Measurements from ENCODE around the gene RIC8A.
"Not testable (repeated sequence)": the region's sequence is repeated elsewhere in the genome, so short reads cannot be mapped to it uniquely, and the experiment has no call there.

The RIC8A gene

DNA sequence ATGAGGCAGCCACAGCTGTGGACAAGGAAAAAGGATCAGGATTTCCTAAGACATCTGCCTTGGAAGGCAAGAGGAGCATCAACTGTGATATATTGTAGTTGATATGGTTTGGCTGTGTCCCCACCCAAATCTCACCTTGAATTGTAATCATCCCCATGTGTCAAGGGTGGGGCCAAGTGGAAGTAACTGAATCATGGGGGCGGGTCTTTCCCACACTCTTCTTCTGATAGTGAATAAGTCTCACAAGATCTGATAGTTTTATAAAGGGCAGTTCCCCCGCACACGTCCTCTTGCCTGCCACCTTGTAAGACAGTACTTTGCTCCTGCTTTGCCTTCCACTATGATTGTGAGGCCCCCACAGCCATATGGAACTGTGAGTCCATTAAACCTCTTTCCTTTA lies 10.2 kb downstream of the RIC8A start:
- DNase-seq (ENCODE audit: low spot score) (no peak), FAIRE-seq (no peak)

DNA sequence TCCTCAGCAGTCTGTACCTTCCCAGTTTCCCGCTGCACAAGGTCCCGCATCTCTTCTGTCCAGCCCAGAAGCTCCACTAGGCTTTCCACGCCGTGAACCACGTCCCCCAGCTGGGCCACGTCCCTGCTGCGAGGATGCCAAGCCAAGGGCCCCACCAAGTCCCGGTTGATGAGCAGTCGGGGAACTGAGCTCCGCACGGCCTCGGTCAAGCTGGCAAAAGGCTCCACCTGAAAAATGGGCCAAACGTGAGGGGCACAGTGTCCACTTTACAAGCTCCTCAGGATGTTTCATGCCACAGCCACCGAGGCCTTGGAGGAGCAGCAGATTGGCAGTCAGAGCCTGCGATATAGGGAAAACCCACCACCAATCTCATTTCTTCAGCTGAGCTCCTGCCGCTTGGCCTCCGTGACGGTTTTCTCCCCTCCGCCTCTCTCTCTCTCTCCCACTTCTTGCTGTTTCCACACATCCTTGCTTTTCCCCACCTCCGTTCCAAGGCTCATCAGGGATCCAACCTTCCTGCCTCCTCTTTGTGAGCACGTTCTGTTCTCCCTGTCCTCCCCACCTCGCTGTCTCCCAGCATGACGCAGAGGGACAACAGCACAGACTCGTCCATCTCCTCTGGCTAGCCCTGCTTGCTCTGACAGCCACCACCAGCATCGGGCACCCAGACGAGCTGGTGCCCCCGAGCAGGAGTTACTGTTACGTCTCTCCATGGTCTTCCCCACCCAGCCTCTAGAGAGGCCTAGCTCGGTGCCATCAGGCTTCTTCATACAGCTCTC lies 11.5 kb downstream of the RIC8A start:
- FAIRE-seq (no peak), DNase-seq (ENCODE audit: low spot score) (no peak)

DNA sequence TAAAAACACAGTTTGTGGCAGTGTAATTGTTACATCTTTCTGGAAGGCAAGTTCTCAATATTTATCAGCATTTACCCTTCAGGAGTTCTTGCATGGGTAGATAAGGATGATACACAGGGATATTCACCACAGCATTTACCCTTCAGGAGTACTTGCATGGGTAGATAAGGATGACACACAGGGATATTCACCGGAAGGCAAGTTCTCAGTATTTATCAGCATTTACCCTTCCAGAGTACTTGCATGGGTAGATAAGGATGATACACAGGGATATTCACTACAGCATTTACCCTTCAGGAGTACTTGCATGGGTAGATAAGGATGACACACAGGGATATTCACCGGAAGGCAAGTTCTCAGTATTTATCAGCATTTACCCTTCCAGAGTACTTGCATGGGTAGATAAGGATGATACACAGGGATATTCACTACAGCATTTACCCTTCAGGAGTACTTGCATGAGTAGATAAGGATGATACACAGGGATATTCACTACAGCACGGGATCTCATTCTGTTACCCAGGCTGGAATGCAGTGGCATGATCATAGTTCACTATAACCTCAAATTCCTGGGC lies 13.2 kb downstream of the RIC8A start:
- not testable (repeated sequence) for FAIRE-seq; DNase-seq (ENCODE audit: low spot score)

DNA sequence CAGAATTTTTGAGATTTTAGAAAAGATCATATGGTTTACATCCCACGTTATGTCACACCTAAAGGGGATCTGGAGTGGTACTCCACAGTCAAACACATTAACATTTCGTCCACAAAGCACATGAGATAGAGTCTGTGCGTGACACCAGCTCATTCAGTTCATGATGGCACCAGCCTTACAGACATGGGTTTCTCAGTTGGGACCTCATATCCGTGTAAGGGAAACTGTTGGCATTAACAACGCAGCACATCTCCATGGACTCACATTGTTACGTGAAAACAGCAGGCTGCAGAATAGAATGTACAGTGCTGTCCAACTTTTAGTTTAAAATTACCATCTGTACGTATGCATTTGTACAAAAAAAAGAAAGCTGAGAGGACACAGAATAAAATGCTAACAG lies 14.0 kb downstream of the RIC8A start:
- DNase-seq (ENCODE audit: low spot score) (no peak), FAIRE-seq (no peak)

DNA sequence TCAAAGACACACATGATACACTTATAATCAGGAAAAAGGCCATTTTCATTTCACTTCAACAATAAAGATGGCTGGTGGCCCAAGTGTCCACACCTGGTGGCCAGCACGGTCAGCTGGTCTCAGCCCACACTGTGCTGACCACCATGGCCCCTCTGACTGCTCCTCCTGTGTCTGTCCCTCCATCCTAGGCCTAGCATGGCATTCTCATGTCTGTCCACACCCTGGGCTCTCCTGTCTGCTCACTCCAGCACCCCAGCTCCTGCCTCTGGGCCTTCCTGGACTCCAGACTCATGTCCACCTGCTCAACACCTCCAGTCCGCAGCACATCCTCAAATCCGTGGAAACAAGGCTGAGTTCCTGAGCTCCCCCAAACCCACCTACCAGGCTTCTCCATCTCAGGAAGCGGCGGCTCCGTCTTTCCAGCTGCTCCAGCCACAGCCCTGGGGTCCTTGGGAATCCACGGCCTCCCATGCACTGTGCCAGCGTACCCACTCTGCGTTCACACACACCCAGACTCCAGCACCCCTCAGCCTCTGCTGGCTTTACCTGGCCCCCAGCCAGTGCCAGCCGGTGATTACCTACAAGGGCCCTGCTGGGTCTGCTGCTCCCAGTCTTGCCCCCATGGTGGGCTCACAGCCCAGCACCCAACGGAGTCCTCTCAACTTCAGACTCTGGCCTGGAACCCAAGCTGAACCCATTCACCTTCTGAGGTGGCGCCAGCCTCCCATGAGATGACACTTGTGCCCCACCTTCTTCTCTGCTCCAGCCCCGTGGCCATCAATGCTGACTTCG lies 14.7 kb downstream of the RIC8A start:
- DNase-seq (ENCODE audit: low spot score), result no peak
- no peak for FAIRE-seq

DNA sequence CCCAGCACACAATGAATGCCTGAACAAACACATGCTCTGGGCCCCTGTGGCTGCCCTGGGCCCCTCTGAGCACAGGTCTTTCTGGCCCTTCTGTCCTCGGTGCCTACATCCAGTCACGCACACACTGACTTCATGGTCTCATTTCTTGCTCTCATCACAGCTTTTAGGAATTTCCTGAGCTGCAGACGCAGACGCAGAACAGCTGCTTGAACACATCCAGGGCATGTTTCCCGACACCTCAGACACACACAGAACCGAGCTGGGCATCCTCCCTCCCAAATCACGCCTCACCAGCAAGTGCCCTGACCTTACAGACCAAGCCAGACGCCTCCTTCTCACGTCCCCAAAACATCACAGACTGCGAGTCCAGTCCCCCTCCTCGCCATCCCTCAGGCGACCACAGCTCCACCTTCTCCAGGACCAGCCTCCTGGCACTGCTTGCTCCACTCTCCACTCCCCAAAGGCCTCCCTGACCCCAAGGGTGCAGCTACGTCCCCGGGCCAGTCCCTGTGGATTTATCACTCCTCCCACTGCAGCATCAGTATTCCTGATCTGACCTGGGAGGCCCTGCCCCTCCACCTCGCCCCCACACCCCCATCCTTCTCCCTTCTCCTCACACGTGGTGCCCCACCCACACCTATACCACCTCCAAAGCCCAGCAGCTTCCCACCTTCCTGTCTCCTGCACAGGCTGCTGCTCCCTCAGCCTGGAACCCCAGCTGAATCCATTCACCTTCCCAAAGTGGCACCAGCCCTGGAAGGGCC lies 15.7 kb downstream of the RIC8A start:
- FAIRE-seq (no peak), DNase-seq (ENCODE audit: low spot score) (no peak)

DNA sequence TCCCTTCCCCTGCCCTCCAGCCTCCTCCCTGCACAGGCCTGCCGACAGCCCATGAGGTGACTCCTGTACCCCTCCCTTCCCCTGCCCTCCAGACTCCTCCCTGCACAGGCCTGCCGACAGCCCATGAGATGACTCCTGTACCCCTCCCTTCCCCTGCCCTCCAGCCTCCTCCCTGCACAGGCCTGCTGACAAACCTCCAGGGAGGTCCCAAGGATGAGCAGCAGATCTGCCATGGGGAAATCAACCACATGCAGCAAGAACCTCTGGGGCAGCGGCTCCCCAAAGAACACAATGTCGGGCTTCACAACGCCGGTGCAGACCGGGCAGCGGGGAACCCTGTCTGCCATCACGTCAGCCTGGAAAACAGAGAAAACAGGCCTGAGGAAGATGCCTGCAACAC lies 16.4 kb downstream of the RIC8A start:
- DNase-seq (ENCODE audit: low spot score) (no peak), FAIRE-seq (no peak)

DNA sequence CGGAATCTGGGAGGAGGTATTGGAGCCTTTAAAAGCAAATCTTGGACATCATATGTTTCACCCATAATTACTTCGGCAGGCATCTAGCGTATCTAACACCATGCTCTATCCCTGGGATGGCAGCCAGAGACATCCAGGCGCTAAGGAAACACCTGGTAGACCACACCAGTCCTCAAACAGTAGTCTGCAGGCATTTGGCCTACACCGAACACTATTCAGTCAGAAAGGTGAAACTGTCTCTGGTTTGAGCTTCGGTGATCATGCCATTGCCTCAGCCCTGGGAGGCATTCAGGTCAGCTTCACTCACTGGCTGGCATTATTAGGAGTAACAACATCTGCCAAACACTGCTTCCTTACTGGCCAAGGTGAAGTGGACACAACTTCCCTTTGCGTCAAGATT lies 16.9 kb downstream of the RIC8A start:
- no peak for DNase-seq (ENCODE audit: low spot score)
- FAIRE-seq, result no peak

DNA sequence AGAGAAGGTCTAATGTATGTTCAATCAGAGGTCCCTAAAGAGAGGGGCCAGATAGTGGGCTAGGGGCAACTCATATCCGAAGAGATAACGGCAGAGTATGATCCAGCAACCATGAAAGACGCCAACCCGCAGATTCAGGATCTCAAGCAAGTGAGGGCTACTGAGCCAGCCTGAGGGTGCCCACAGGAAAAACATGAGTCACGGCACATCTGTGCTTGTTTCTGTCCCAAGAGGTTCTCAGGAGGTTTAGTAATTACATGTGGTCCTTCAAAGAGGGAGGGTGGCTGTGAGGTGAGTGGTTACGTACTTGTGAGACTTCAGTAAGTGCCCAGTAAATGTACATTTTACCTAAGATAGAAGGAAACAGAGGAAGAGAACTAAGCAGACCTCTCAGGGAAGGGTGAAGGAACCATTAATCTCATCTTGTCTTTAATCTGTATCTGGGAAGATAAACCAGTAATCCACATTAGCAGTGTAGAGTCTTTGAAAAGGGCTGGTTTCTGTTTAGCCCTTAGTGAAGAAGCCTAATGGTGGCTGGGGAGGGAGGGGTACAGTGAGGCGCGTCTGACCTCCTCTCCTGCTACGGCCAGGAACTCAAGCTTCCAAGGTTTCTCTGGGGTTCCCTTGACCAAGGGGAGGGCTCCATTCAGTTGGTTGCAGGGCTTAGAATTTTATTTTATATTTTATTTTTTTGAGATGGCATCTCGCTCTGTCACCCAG lies 18.4 kb downstream of the RIC8A start:
- FAIRE-seq (no peak), DNase-seq (ENCODE audit: low spot score) (no peak)

DNA sequence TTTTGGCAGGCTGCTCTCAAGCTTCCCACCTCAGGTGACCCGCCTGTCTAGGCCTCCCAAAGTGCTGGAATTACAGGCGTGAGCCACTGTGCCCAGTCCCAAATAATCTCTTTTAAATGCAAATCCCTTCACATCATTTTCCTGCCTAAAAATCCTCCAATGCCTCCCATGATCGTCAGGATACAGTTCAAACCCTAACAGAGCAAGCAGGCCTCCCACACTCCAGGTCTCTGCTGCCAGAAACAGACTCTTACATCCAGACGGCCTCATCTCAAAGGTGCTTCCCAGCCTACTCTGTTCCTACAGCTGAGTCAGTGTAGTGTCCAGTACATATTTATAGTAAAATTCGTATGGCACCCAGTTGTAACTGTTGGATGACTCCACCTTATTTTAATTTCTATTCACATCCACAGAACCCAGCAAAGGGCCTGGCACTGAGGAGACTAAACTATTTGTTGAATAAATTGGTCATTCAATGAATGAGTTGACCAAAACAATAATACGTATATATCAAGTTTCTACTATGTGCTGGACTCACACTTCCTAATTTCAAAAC lies 20.4 kb downstream of the RIC8A start:
- no peak for DNase-seq (ENCODE audit: low spot score)
- no peak for FAIRE-seq

DNA sequence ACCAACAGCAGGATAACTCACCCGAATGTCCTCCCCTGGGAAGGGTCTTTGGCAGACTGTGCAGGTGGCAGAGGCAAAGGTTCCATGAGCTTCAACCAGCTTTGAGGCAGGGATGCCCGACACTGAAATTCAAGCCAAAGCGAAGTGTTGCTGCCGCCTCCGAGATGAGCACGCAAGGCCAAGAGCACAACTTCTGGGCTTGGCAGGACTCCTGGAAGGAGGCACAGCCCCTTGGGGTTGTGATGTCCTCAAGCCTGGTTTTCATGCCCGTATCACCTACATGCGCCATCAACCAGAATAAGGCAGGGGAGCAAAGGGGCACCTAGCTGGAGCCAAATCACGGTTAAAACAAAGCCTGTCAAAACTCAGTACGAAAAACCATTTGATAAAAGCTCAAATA lies 22.9 kb downstream of the RIC8A start:
- no peak for FAIRE-seq
- no peak for DNase-seq (ENCODE audit: low spot score)

DNA sequence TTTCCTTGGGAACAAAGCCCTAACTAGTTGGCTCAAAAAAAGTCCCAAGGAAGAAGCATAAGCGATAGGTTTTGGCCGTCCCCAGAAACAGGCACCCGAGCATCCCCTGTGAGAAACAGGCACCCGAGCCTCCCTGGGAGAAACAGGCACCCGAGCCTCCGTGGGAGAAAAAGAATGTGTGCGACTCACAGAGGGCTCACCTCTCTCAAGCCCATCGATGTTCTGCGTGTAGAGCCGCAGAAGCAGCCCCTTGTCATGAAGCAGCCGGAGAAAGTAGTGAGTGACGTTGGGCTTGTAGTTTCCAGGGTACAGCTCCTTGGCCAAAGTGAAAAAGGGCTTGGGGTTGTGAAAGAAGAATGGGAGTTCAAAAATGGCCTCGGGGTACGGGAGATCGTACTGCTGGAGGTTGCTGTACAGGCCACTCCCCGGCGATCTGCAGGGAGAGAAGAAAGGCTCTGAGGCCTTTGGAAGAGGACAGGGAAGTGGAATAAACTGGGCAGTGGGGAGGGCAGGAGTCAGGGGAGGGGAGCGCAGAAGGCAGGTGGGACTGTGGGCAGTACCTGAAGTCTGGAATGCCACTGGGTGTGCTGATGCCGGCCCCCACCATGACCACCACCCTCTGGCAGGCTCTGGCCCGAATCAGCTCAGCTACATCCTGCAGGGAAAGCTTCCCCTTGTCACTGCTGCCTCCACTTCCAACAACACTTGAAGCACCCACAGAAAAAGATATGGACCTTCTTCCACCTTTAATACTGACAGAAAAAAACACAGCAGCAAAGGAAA lies 25.5 kb downstream of the RIC8A start:
- DNase-seq (ENCODE audit: low spot score), result no peak
- no peak for FAIRE-seq

DNA sequence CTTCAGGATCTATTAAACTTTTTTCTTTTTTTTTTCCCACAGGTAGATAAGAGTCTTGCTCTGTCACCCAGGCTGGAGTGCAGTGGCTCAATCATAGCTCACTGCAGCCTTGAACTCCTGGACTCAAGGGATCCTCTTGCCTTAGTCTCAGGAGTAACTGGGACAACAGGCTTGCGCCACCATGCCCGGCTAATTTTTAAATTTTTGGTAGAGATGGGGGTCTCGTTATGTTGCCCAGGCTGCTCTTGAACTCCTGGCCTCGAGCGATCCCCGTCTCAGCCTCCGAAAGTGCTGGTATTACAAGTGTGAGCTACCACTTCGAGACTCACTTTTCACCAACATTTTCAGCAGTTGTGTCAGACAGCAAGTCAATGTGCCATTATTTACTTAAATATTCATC lies 27.7 kb downstream of the RIC8A start:
- FAIRE-seq, result no peak
- DNase-seq (ENCODE audit: low spot score), result no peak

DNA sequence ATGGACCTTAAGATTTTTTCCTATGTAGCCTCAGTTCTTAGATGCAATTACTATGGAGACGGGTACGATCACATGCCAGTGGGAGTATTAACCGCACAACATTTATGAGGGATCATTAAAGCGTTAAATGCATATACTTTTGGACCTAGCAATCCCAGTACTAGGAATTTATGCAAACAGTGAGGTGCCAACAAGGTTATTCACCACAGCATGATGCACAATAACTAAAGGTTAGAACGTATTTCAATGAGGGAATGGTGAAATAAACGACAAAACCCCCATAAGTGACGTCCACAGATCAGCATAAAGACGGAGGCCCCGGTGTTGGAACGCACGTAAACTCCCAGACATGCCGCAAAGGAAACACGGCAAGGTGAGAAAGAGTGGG lies 28.1 kb downstream of the RIC8A start:
- DNase-seq (ENCODE audit: low spot score) (no peak), FAIRE-seq (no peak)

DNA sequence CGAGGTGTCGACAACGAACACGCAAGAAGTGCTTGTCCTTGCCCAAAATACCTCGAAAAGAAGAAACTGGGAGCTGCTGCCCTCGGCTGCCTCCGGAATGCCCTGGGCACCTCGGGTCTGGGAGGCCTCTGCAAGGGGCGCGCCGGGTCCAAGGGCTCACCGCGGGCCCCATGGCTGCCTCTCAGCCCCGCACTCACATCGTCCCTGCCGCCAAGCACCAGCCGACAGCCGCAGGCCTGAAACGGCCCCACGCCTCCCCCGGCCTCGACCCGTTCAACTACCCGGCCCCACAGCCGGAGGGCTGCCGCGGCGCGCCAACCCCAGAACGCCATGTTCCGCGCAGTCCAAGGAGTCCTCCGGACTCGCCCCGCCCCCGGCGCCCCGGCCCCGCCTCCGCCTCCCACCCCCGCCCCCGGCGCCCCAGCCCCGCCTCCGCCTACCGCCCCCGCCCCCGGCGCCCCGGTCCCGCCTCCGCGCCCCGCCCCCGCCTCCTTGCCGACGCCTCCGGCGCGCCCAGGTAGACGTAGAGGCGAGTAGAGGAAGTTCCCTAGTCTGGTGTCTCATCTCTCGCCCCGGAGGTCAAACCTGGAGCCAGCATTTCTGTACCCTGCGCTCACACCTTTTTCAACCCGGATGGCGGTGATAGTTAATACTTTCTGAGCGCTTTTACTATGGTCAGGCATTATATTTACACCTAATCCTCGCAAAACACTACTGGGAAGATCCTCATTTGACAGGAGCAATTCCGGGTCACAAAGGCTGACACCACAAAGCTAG lies 28.7 kb downstream of the RIC8A start, which contains the start of gene SIRT3:
Gene SIRT3 (minus strand): TSS at position 346 of the 777 bp plus-strand sequence. CDS start 14 bp downstream, at position 332.
- no peak for FAIRE-seq
- peak; percentile 90 for DNase-seq (ENCODE audit: low spot score)

DNA sequence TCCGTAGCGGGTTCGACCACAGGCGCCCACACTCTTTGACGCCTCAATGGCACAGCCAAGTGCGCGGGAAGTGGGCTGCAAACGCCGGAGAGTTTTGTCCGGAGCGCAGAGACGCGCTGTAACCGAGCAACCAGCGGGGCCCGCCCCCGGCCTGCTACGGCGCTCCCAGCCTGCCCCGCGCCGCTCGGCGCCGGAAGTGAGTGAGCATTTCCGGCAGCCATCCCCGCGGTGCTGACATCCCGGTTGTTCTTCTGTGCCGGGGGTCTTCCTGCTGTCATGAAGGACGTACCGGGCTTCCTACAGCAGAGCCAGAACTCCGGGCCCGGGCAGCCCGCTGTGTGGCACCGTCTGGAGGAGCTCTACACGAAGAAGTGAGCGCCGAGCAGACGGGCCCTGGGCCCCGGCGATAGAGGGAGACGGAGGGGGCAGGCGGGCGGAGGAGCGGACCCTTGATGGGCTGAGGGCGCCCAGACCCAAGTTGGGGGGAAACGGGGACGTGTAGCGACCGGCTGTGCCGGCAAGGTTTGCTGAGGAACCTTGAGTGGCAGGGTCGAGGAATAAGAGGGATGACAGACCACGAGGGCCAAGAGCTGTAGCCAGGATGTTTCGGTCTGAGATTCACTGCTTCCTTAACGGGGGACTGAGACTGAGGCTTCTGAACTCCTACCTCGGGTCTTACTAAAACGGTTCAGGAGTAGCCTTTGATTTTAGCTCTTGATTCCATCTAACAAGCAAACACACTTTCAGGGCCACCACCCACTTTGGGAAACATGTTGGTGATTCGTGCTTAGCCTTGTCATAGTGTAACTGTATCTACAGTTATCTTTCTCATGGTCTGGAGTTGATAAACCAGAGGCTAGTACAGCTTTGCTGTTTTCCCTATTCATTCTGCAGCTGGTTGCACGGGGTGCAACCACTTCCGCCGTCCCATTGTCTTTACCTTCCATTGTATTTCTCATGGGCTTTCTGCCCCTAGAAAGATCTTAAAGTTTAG lies 29.6 kb downstream of the RIC8A start, which contains the start of gene PSMD13:
Gene PSMD13 (plus strand): TSS at position 203 of the 994 bp plus-strand sequence. CDS start 74 bp downstream, at position 277.
- DNase-seq (ENCODE audit: low spot score), result peak; percentile 86
- no peak for FAIRE-seq

DNA sequence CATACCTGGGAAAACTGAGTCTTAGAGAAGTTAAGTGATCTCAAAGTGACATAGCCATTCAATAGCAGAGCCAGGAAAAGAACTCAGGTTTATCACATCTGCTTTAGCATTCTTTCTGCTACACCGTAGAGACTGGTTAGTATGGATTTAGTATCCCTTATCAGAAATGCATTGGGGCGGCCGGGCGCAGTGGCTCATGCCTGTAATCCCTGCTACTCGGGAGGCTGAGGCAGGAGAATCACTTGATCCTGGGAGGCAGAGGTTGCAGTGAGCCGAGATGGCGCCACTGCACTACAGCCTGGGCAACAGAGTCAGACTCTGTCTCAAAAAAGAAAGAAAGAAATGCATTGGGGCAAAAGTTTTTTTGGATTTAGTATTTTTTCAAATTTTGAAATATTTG lies 30.8 kb downstream of the RIC8A start:
- FAIRE-seq; DNase-seq (ENCODE audit: low spot score): not testable (repeated sequence)

DNA sequence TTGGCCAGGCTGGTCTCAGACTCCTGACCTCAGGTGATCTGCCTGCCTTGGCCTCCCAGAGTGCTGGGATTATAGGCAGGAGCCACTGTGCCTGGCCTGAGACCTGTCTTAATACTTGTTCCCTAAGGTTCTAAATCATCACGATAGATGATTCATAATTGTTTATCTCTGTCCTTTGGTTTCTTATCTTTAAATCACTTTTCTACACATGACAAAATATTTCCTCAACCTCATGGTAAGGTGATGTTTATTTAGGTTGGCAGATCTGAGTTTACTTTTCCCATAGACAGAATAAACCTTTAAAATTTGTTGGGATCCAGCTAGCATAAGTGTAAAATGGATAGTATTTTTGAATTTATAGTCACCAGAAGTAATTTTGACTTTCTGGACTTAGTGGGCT lies 32.8 kb downstream of the RIC8A start:
- no peak for FAIRE-seq

More for the DNA sequence above, 32.8 kb downstream of the RIC8A start:
- DNase-seq (ENCODE audit: low spot score), result no peak

All from urothelium cell line (cell line).